HFF-Myc (cell line): ENCODE results near the gene TBCEL.
"Not testable (repeated sequence)": the region's sequence is repeated elsewhere in the genome, so short reads cannot be mapped to it uniquely, and the experiment has no call there.

ENCODE experiments used
- DNase-seq: peaks from one replicate; pipeline ENCODE4 v3.0.0-alpha.2; 2011; ENCODE audit warnings: low read depth; ENCODE audit errors: extremely low read depth
- H3K4me3 ChIP-seq: replicated peaks from 2 replicates; pipeline ENCODE4 v1.5.1; 2011; ENCODE audit warnings: low read depth, mild to moderate bottlenecking, control low read depth, low read length
- CTCF ChIP-seq: IDR thresholded peaks from 2 replicates; pipeline ENCODE4 v1.5.1; 2012; ENCODE audit warnings: mild to moderate bottlenecking, low read depth, low read length, control low read depth; ENCODE audit errors: missing control alignments

TBCEL gene

GRCh38 chr11:121029153-121029552 is 5.3 kb downstream of the TBCEL start:
- TF ChIP-seq CTCF: no peak

GRCh38 chr11:121029813-121030445 is 6.0 kb downstream of the TBCEL start:
- DNase-seq: no peak
- no peak overlapping the region for H3K4me3 ChIP-seq
- no peak for TF ChIP-seq CTCF

More at GRCh38 chr11:121029153-121029552, 5.3 kb downstream of the TBCEL start:
- H3K4me3 ChIP-seq: no peak overlapping the region
- DNase-seq: no peak

DNA sequence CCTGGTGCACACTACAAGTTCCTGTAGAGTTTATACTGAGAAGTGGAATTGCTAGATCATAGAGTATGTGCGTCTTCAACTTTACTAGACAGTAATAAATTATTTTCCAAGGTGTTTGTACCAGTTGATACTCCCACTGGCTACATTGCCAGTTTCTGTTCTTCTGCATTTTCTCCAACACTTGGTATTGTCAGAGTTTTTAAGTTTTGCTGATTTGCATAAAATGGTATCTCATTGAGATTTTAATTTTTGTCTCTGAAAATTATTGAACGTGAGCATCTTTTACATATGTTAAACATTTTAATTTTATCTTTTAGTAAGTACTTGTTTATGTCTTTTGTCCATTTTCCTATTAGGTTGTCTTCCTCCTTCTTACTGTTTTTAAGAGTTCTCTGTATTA is 7.3 kb downstream of the TBCEL start:
- no peak for TF ChIP-seq CTCF

GRCh38 chr11:121031648-121032047 is 7.7 kb downstream of the TBCEL start:
- H3K4me3 ChIP-seq, DNase-seq: not testable (repeated sequence)

More for the DNA sequence above, 7.3 kb downstream of the TBCEL start:
- no peak for DNase-seq
- no peak overlapping the region for H3K4me3 ChIP-seq

DNA sequence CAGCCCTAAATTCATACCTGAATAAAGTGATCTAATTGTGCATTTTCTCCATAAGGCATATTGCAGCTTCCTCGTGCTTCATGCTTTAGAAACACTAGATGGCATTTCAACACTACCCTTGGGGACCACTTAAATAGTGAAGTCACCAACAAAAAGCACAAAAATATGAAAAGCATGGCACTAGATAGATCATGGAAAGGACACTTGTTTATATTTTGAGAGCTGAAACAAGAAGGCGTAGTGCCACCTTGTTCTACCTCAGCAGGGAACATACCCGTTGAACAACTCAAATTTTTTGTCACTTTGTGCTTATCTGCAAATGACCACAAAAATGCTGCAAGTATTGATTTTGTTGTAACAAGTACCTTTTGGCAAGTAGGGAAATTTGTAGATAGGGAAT is 8.6 kb downstream of the TBCEL start:
- no peak overlapping the region for H3K4me3 ChIP-seq
- DNase-seq: no peak
- TF ChIP-seq CTCF: no peak

DNA sequence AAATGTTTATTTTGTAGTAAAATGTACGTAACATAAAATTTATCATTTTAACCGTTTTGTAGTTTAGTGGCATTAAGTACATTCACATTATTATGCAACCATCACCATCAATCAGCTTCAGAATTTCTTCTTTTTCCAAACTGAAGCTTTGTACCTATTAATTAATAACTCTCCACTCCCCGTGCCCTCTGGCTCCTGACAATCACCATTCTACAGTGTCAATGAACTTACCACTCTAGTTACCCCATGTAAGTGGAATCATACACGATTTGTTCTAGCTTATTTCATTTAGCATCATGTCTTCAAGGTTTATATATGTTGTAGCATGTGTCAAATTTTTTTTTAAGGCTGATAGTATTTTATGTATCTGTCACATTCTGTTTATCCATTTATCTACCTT is 9.7 kb downstream of the TBCEL start:
- no peak for TF ChIP-seq CTCF
- DNase-seq: no peak
- H3K4me3 ChIP-seq: no peak overlapping the region

DNA sequence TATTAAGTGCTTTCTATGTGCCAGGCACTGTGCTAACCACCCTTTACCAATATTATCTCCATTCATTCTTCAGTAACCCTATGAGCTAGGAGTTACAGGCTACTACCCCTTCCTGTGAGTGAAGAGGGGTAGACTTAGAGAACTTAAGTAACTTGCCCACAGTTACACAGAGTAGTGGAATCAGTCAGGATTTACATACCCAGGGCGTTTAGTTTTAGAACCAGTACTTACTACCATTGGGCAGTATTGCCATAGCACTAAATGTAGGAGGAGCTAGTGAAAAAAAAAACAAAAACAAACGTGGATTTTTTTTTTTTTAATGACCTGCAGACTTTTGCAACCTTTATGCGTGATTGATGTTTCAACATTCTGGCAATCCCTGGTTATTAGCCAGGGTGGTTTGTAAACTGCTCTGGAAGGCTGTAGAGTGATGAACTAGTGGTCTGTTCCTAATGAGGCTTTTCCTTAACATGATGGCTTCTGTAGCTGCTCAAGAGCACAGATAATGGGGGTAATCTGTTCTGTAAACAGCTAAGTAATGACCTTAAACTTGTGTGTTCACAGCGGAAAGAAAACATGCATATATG is 11.4 kb downstream of the TBCEL start:
- H3K4me3 ChIP-seq: no peak overlapping the region
- no peak for DNase-seq
- no peak for TF ChIP-seq CTCF
